ENCODE data around the gene NOXA1. TPM values are rescaled to one million over a fixed set of nuclear protein-coding genes. Genes with fewer than 3 reads are reported as not detected.

Gene NOXA1
- total RNA-seq, 2 donors from 2014 or later = 3.5 to 9.6 TPM

GRCh38 chr9:137393176-137394150 lies 29.7 kb upstream of the NOXA1 start:
- no peaks in the 10 kb centered on the region for H3K4me1 ChIP-seq (ENCODE audit: control insufficient read depth in 1 of 2, low read depth in 2 of 2)
- TF ChIP-seq, protein P1, sequence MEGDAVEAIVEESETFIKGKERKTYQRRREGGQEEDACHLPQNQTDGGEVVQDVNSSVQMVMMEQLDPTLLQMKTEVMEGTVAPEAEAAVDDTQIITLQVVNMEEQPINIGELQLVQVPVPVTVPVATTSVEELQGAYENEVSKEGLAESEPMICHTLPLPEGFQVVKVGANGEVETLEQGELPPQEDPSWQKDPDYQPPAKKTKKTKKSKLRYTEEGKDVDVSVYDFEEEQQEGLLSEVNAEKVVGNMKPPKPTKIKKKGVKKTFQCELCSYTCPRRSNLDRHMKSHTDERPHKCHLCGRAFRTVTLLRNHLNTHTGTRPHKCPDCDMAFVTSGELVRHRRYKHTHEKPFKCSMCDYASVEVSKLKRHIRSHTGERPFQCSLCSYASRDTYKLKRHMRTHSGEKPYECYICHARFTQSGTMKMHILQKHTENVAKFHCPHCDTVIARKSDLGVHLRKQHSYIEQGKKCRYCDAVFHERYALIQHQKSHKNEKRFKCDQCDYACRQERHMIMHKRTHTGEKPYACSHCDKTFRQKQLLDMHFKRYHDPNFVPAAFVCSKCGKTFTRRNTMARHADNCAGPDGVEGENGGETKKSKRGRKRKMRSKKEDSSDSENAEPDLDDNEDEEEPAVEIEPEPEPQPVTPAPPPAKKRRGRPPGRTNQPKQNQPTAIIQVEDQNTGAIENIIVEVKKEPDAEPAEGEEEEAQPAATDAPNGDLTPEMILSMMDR (IDR thresholded peaks at IDR 0.05) = no peak
- H3K9me3 ChIP-seq = no peaks in the 10 kb centered on the region
- no peaks in the 10 kb centered on the region for H3K36me3 ChIP-seq
- H3K27ac ChIP-seq = no peak overlapping the region
- no peak overlapping the region for H3K4me3 ChIP-seq
- H3K27me3 ChIP-seq (replicated peaks; ENCODE audit: insufficient read depth) = no peaks in the 10 kb centered on the region
- no peak for ATAC-seq (ENCODE audit: insufficient number of reproducible peaks, low FRiP score, low read depth)
- no peak for DNase-seq (ENCODE audit: low spot score)

- ATAC-seq (ENCODE audit: insufficient number of reproducible peaks, low FRiP score, low read depth) (no peak), DNase-seq (ENCODE audit: low spot score) (no peak)
- TF ChIP-seq, protein P1 (IDR thresholded peaks at IDR 0.05) = no peak
- no peaks in the 10 kb centered on the region for H3K36me3 ChIP-seq
- no peaks in the 10 kb centered on the region for H3K27me3 ChIP-seq (replicated peaks; ENCODE audit: insufficient read depth)
- no peaks in the 10 kb centered on the region for H3K9me3 ChIP-seq
- H3K27ac ChIP-seq = no peak overlapping the region
- no peak overlapping the region for H3K4me3 ChIP-seq
- H3K4me1 ChIP-seq (ENCODE audit: control insufficient read depth in 1 of 2, low read depth in 2 of 2) = no peaks in the 10 kb centered on the region
These were observed 28.1 kb upstream of the NOXA1 start for GRCh38 chr9:137394866-137395665.

DNA sequence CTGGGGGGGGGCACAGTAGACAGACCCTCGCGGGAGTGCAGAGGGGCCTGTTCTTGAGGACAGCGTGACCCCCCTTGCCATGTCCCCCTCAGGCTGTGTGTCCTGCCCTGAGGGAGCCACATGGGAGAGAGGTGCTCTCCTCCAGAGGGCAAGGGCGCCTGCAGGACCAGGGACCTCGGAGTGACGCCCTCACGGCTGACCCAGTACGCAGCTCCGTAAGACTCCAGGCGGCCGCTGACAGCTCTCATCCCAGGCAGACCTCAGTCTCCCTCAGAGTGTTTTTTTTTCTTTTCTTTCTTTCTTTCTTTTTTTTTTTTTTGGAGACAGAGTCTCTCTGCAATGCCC lies 27.6 kb upstream of the NOXA1 start:
- H3K36me3 ChIP-seq = no peaks in the 10 kb centered on the region
- no peak for ATAC-seq (ENCODE audit: insufficient number of reproducible peaks, low FRiP score, low read depth)

DNA sequence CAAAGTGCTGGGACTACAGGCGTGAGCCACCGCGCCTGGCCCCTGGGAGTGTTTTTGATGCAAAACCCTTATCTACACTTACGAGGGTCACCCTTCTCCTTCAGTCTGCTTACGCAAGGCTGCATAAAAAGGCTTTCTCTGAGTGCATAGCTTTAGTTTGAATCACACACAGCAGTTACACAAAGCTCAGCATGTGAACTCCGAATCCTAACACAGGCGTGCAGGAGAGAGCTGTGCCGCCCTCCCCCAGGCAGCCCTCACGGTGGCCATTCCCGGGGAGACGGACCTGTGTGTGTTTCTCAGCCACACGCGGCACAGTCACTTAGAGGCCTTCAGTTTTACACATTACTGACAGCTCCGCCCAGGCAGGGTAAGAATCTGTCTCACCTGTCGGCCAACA lies 27.0 kb upstream of the NOXA1 start:
- Histone ChIP-seq H3K9me3 (no peaks in the 10 kb centered on the region), H3K36me3 (no peaks in the 10 kb centered on the region), H3K27me3 (replicated peaks; ENCODE audit: insufficient read depth) (no peaks in the 10 kb centered on the region), H3K27ac (no peak overlapping the region), H3K4me1 (ENCODE audit: control insufficient read depth in 1 of 2, low read depth in 2 of 2) (no peaks in the 10 kb centered on the region), H3K4me3 (no peak overlapping the region)
- ATAC-seq (ENCODE audit: insufficient number of reproducible peaks, low FRiP score, low read depth) = no peak
- TF ChIP-seq, protein P1 (IDR thresholded peaks at IDR 0.05) = no peak
- no peak for DNase-seq (ENCODE audit: low spot score)

More for the DNA sequence above, 27.6 kb upstream of the NOXA1 start:
- no peak for DNase-seq (ENCODE audit: low spot score)
- Histone ChIP-seq H3K9me3 (no peaks in the 10 kb centered on the region), H3K4me3 (no peak overlapping the region), H3K27ac (no peak overlapping the region), H3K4me1 (ENCODE audit: control insufficient read depth in 1 of 2, low read depth in 2 of 2) (no peaks in the 10 kb centered on the region), H3K27me3 (replicated peaks; ENCODE audit: insufficient read depth) (no peaks in the 10 kb centered on the region)
- TF ChIP-seq, protein P1 (IDR thresholded peaks at IDR 0.05) = no peak
